GM23338 (cell line): Measurements from ENCODE around the gene HGF. TPM values are rescaled to one million over a fixed set of nuclear protein-coding genes. Genes with fewer than 3 reads are reported as not detected.

Source experiments
- ATAC-seq: fragments of 200-7000 bp; cut with Tn5 transposase; 3 replicates; pipeline ENCODE4 v1.9.1; 2020
- DNase-seq: peaks from one replicate; pipeline ENCODE4 v3.0.0-alpha.2; 2015; ENCODE audit warnings: low spot score
- H2AFZ ChIP-seq: fragments of 200-600 bp; sonication (generic); 2 replicates; pipeline ENCODE4 v1.8.0; 2016; ENCODE audit warnings: antibody characterized with exemption, mild to moderate bottlenecking, moderate library complexity
- H3F3A ChIP-seq: fragments of 200-600 bp; sonication (generic); replicated peaks from 2 replicates; pipeline ENCODE4 v1.8.0; 2017; ENCODE audit warnings: antibody characterized with exemption, mixed run types, low read depth
- H3K27ac ChIP-seq: fragments of 200-600 bp; sonication (generic); 2 replicates; pipeline ENCODE4 v1.6.1; 2016; ENCODE audit warnings: low read depth
- H3K27me3 ChIP-seq: fragments of 200-600 bp; sonication (generic); 2 replicates; pipeline ENCODE4 v1.8.0; 2016; ENCODE audit warnings: mild to moderate bottlenecking, mixed run types, moderate library complexity; ENCODE audit not compliant: insufficient read depth
- H3K36me3 ChIP-seq: fragments of 200-600 bp; sonication (generic); 2 replicates; pipeline ENCODE4 v1.8.0; 2016; ENCODE audit warnings: mild to moderate bottlenecking; ENCODE audit not compliant: insufficient read depth
- H3K4me1 ChIP-seq: fragments of 200-600 bp; sonication (generic); 2 replicates; pipeline ENCODE4 v1.8.0; 2016; ENCODE audit warnings: mild to moderate bottlenecking, moderate library complexity; ENCODE audit not compliant: insufficient read depth
- H3K4me2 ChIP-seq: fragments of 200-600 bp; sonication (generic); 2 replicates; pipeline ENCODE4 v1.7.1; 2017; ENCODE audit warnings: mixed run types
- H3K4me3 ChIP-seq: fragments of 200-600 bp; sonication (generic); 2 replicates; pipeline ENCODE4 v1.6.1; 2016; ENCODE audit warnings: mixed run types
- H3K79me2 ChIP-seq: fragments of 200-600 bp; sonication (generic); replicated peaks from 2 replicates; pipeline ENCODE4 v1.8.0; 2017; ENCODE audit warnings: mild to moderate bottlenecking; ENCODE audit not compliant: insufficient read depth
- H3K9me2 ChIP-seq: fragments of 200-600 bp; sonication (generic); 2 replicates; pipeline ENCODE4 v1.8.0; 2017; ENCODE audit not compliant: insufficient read depth
- H4K20me1 ChIP-seq: fragments of 200-600 bp; sonication (generic); replicated peaks from 2 replicates; pipeline ENCODE4 v1.8.0; 2017; ENCODE audit warnings: mild to moderate bottlenecking; ENCODE audit not compliant: insufficient read depth
- H3K27ac Mint-ChIP-seq: 2 replicates; pipeline ENCODE4 v1.8.0; 2020; ENCODE audit warnings: inconsistent platforms, mild to moderate bottlenecking, moderate library complexity, mixed read lengths
- H3K27me3 Mint-ChIP-seq: 3 replicates; pipeline ENCODE4 v1.8.0; 2022; ENCODE audit warnings: low read depth, mild to moderate bottlenecking, moderate library complexity, mixed read lengths, inconsistent platforms; ENCODE audit not compliant: insufficient read depth, poor library complexity
- H3K36me3 Mint-ChIP-seq: 3 replicates; pipeline ENCODE4 v1.8.0; 2021; ENCODE audit warnings: low read depth, mild to moderate bottlenecking, inconsistent platforms, moderate library complexity, mixed read lengths
- H3K4me1 Mint-ChIP-seq: 3 replicates; pipeline ENCODE4 v1.8.0; 2020; ENCODE audit warnings: mild to moderate bottlenecking, inconsistent platforms, mixed read lengths
- H3K4me3 Mint-ChIP-seq: 3 replicates; pipeline ENCODE4 v1.8.0; 2021; ENCODE audit warnings: moderate library complexity, mild to moderate bottlenecking, inconsistent platforms, mixed read lengths
- H3K9me3 Mint-ChIP-seq: 3 replicates; pipeline ENCODE4 v1.8.0; 2020; ENCODE audit warnings: moderate library complexity, mild to moderate bottlenecking, inconsistent platforms, mixed read lengths
- CREB1 ChIP-seq: fragments of 250-450 bp; sonication (Bioruptor Pico); IDR thresholded peaks from 2 replicates; pipeline ENCODE4 v1.5.0; 2020; ENCODE audit warnings: low read depth, mild to moderate bottlenecking, moderate library complexity
- EZH2 ChIP-seq: fragments of 200-600 bp; sonication (generic); IDR thresholded peaks from one replicate; pipeline ENCODE4 v1.8.0; 2017; ENCODE audit warnings: antibody characterized with exemption, mild to moderate bottlenecking, low read depth; ENCODE audit not compliant: unreplicated experiment
- EZH2phosphoT487 ChIP-seq: fragments of 200-600 bp; sonication (generic); IDR thresholded peaks from one replicate; pipeline ENCODE4 v1.8.1; 2018; ENCODE audit warnings: antibody characterized with exemption; ENCODE audit not compliant: unreplicated experiment
- JUNB ChIP-seq: IDR thresholded peaks from one replicate; pipeline ENCODE4 v1.6.1; 2016; ENCODE audit warnings: antibody characterized with exemption; ENCODE audit not compliant: unreplicated experiment
- NANOG ChIP-seq: IDR thresholded peaks from 2 replicates; pipeline ENCODE4 v1.6.1; 2016; ENCODE audit warnings: antibody characterized with exemption, borderline replicate concordance
- POLR2AphosphoS5 ChIP-seq: IDR thresholded peaks from 2 replicates; pipeline ENCODE4 v1.6.1; 2016; ENCODE audit warnings: antibody characterized with exemption, low read depth
- STAT1 ChIP-seq: IDR thresholded peaks from one replicate; pipeline ENCODE4 v1.6.1; 2016; ENCODE audit warnings: antibody characterized with exemption; ENCODE audit not compliant: unreplicated experiment
- ZNF114 ChIP-seq: fragments of 250-450 bp; sonication (Bioruptor Pico); IDR thresholded peaks from 2 replicates; pipeline ENCODE4 v1.5.0; 2020; ENCODE audit warnings: mild to moderate bottlenecking, moderate library complexity
- polyA plus RNA-seq: library from polyadenylated mRNA; unstranded; fragments of >200 nt; fragmentation: Nextera tagmentation; extraction: Ambion mirVana; gene quantifications from 2 replicates; pipeline ENCODE4 v1.2.1, GENCODE V29; 2016
- total RNA-seq: library from RNA; depleted of rRNA; stranded (reverse); fragments of >200 nt; shearing (Covaris generic); gene quantifications from 2 replicates; pipeline ENCODE4 v1.2.3, GENCODE V29; 2014
- TF ChIP-seq, protein P1 (sequence below): IDR thresholded peaks from 2 replicates; pipeline ENCODE4 v1.6.1; 2016; ENCODE audit warnings: antibody characterized with exemption
- TF ChIP-seq, protein P2 (sequence below), 2 experiments: fragments of 200-600 bp in 1 of 2; sonication (generic) in 1 of 2; conservative IDR thresholded peaks; 2 replicates each; pipeline versions ENCODE4 v1.5.1 to v1.6.1; 2016 to 2017; ENCODE audit warnings: antibody characterized with exemption in 2 of 2, low read depth in 2 of 2, mild to moderate bottlenecking in 2 of 2, moderate library complexity in 1 of 2
- TF ChIP-seq, protein P3 (sequence below): fragments of 250-450 bp; sonication (Bioruptor Pico); IDR thresholded peaks from 2 replicates; pipeline ENCODE4 v1.5.0; 2020; ENCODE audit warnings: mild to moderate bottlenecking, moderate library complexity

HGF gene
- total and polyA plus RNA-seq, 2 experiments from 2014 or later = 0.24 to 1.1 TPM

DNA sequence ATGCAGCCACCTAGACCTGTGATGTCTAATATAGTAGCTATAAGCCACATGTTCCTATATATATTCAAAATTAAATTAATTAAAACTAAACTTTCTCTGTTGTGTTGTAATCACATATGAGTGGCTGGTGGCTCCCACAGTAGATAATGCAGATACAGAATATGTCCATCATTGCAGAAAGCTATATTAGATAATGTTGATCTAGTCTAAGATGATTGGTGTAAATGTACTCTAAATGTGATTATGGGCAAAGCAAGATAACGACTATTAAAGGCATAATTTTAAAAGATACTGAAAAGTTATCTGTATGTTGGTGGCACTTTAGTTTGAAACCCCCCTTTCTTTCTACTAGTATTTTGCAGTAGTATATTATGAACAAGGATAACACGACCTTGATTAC is 5.7 kb upstream of the HGF start:
- no peak overlapping the region for H2AFZ ChIP-seq
- H3K4me1 ChIP-seq = peaks cover 1% of the 10 kb centered on the region; the same call in 1 of the 2 replicates
- no peaks in the 10 kb centered on the region for H3K9me2 ChIP-seq
- H3K27ac ChIP-seq = no peak overlapping the region
- no peaks in the 10 kb centered on the region for H3K79me2 ChIP-seq
- H3K27me3 ChIP-seq = peaks cover under 1% of the 10 kb centered on the region; the same call in 1 of the 2 replicates
- H3F3A ChIP-seq = no peaks in the 10 kb centered on the region
- H3K36me3 ChIP-seq = no peaks in the 10 kb centered on the region
- Mint-ChIP-seq H3K4me1 (peaks cover 9% of the 10 kb centered on the region), H3K4me3 (no peak overlapping the region), H3K27ac (no peak overlapping the region), H3K27me3 (peaks cover 3% of the 10 kb centered on the region), H3K9me3 (no peaks in the 10 kb centered on the region), H3K36me3 (no peaks in the 10 kb centered on the region)
- H3K4me3 ChIP-seq = no peak overlapping the region
- ATAC-seq (no peak), DNase-seq (no peak)
- H3K4me2 ChIP-seq = no peak overlapping the region
- no peak for TF ChIP-seq STAT1
- TF ChIP-seq NANOG = no peak
- TF ChIP-seq, protein P1, sequence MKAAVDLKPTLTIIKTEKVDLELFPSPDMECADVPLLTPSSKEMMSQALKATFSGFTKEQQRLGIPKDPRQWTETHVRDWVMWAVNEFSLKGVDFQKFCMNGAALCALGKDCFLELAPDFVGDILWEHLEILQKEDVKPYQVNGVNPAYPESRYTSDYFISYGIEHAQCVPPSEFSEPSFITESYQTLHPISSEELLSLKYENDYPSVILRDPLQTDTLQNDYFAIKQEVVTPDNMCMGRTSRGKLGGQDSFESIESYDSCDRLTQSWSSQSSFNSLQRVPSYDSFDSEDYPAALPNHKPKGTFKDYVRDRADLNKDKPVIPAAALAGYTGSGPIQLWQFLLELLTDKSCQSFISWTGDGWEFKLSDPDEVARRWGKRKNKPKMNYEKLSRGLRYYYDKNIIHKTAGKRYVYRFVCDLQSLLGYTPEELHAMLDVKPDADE = no peak
- no peak for TF ChIP-seq CREB1 (CRISPR knock-in tag)
- no peak for TF ChIP-seq EZH2
- TF ChIP-seq, protein P2, sequence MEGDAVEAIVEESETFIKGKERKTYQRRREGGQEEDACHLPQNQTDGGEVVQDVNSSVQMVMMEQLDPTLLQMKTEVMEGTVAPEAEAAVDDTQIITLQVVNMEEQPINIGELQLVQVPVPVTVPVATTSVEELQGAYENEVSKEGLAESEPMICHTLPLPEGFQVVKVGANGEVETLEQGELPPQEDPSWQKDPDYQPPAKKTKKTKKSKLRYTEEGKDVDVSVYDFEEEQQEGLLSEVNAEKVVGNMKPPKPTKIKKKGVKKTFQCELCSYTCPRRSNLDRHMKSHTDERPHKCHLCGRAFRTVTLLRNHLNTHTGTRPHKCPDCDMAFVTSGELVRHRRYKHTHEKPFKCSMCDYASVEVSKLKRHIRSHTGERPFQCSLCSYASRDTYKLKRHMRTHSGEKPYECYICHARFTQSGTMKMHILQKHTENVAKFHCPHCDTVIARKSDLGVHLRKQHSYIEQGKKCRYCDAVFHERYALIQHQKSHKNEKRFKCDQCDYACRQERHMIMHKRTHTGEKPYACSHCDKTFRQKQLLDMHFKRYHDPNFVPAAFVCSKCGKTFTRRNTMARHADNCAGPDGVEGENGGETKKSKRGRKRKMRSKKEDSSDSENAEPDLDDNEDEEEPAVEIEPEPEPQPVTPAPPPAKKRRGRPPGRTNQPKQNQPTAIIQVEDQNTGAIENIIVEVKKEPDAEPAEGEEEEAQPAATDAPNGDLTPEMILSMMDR (conservative IDR thresholded peaks at IDR 0.05; ENCODE audit: low read depth in 2 of 2) = no peak
- TF ChIP-seq JUNB = no peak
- TF ChIP-seq POLR2AphosphoS5 = no peak
- TF ChIP-seq ZNF114 (CRISPR knock-in tag) = no peak
- TF ChIP-seq EZH2phosphoT487 = no peak
- no peaks in the 10 kb centered on the region for H4K20me1 ChIP-seq

DNA sequence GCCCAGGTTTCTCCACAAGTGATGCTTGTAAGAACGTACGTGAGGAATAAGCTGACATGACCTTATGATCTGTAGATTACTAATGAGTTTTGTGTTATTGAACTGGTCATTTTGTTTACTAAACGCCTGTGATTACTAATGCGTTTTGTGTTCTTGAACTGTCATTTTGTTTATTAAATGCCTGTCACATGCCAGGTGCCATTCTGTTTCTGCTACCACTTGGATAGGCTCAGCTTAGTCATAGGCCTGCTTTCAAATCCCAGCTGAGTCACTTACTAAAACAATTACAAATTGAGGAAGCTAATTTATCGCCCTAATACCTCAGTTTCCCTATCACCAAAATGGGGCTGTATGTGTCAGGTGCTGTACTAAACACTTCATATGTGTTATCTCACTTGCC is 4.7 kb upstream of the HGF start:
- Histone ChIP-seq H3K36me3 (no peaks in the 10 kb centered on the region), H3K27ac (no peak overlapping the region), H3K27me3 (peaks cover 3% of the 10 kb centered on the region; the same call in 1 of the 2 replicates), H2AFZ (no peak overlapping the region), H3K4me2 (no peak overlapping the region), H3K4me3 (no peak overlapping the region), H3K4me1 (peaks cover 10% of the 10 kb centered on the region), H3K9me2 (no peaks in the 10 kb centered on the region), H3K79me2 (no peaks in the 10 kb centered on the region), H3F3A (0 out of 2 replicates have a peak, but pooled peaks cover 3% of the 10 kb centered on the region), H4K20me1 (no peaks in the 10 kb centered on the region)
- H3K4me3 Mint-ChIP-seq = no peak overlapping the region
- peaks cover 19% of the 10 kb centered on the region for H3K4me1 Mint-ChIP-seq
- H3K9me3 Mint-ChIP-seq = no peaks in the 10 kb centered on the region
- H3K36me3 Mint-ChIP-seq = no peaks in the 10 kb centered on the region
- H3K27ac Mint-ChIP-seq = no peak overlapping the region
- no peak for DNase-seq
- no peak for TF ChIP-seq EZH2
- TF ChIP-seq, protein P3, sequence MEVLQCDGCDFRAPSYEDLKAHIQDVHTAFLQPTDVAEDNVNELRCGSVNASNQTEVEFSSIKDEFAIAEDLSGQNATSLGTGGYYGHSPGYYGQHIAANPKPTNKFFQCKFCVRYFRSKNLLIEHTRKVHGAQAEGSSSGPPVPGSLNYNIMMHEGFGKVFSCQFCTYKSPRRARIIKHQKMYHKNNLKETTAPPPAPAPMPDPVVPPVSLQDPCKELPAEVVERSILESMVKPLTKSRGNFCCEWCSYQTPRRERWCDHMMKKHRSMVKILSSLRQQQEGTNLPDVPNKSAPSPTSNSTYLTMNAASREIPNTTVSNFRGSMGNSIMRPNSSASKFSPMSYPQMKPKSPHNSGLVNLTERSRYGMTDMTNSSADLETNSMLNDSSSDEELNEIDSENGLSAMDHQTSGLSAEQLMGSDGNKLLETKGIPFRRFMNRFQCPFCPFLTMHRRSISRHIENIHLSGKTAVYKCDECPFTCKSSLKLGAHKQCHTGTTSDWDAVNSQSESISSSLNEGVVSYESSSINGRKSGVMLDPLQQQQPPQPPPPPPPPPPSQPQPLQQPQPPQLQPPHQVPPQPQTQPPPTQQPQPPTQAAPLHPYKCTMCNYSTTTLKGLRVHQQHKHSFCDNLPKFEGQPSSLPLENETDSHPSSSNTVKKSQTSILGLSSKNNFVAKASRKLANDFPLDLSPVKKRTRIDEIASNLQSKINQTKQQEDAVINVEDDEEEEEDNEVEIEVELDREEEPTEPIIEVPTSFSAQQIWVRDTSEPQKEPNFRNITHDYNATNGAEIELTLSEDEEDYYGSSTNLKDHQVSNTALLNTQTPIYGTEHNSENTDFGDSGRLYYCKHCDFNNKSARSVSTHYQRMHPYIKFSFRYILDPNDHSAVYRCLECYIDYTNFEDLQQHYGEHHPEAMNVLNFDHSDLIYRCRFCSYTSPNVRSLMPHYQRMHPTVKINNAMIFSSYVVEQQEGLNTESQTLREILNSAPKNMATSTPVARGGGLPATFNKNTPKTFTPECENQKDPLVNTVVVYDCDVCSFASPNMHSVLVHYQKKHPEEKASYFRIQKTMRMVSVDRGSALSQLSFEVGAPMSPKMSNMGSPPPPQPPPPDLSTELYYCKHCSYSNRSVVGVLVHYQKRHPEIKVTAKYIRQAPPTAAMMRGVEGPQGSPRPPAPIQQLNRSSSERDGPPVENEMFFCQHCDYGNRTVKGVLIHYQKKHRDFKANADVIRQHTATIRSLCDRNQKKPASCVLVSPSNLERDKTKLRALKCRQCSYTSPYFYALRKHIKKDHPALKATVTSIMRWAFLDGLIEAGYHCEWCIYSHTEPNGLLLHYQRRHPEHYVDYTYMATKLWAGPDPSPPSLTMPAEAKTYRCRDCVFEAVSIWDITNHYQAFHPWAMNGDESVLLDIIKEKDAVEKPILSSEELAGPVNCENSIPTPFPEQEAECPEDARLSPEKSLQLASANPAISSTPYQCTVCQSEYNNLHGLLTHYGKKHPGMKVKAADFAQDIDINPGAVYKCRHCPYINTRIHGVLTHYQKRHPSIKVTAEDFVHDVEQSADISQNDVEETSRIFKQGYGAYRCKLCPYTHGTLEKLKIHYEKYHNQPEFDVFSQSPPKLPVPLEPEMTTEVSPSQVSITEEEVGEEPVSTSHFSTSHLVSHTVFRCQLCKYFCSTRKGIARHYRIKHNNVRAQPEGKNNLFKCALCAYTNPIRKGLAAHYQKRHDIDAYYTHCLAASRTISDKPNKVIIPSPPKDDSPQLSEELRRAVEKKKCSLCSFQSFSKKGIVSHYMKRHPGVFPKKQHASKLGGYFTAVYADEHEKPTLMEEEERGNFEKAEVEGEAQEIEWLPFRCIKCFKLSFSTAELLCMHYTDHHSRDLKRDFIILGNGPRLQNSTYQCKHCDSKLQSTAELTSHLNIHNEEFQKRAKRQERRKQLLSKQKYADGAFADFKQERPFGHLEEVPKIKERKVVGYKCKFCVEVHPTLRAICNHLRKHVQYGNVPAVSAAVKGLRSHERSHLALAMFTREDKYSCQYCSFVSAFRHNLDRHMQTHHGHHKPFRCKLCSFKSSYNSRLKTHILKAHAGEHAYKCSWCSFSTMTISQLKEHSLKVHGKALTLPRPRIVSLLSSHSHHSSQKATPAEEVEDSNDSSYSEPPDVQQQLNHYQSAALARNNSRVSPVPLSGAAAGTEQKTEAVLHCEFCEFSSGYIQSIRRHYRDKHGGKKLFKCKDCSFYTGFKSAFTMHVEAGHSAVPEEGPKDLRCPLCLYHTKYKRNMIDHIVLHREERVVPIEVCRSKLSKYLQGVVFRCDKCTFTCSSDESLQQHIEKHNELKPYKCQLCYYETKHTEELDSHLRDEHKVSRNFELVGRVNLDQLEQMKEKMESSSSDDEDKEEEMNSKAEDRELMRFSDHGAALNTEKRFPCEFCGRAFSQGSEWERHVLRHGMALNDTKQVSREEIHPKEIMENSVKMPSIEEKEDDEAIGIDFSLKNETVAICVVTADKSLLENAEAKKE (CRISPR knock-in tag) = no peak
- ATAC-seq = no peak
- H3K27me3 Mint-ChIP-seq = peaks cover 8% of the 10 kb centered on the region
